AG04449 (cell line): ENCODE results near the gene C11orf21.

Source experiments
- CTCF ChIA-PET: fragments of 350-600 bp; formaldehyde crosslinking; extraction: SDS; loops from one replicate; lab custom pipeline; 2021; ENCODE audit warnings: antibody characterized with exemption; lab: Yijun Ruan, JAX
- POLR2A ChIA-PET: fragments of 400-600, 350-600 bp; formaldehyde crosslinking; extraction: SDS; loops from one replicate; lab custom pipeline; 2020; ENCODE audit warnings: antibody characterized with exemption, inconsistent platforms; lab: Yijun Ruan, JAX
- DNase-seq: peaks from one replicate; pipeline ENCODE4 v3.0.0-alpha.2; 2010; ENCODE audit warnings: low read depth, low spot score
- H3K4me3 ChIP-seq: 2 replicates; pipeline ENCODE4 v1.5.1; 2011; ENCODE audit warnings: low read depth, mild to moderate bottlenecking, control low read depth, low read length
- TF ChIP-seq, protein P1 (sequence below): IDR thresholded peaks from one replicate; pipeline ENCODE4 v1.5.1; 2011; ENCODE audit warnings: mild to moderate bottlenecking, moderate library complexity, low read length, control low read depth, inconsistent platforms; ENCODE audit not compliant: insufficient read depth; ENCODE audit errors: missing control alignments

C11orf21 gene

DNA sequence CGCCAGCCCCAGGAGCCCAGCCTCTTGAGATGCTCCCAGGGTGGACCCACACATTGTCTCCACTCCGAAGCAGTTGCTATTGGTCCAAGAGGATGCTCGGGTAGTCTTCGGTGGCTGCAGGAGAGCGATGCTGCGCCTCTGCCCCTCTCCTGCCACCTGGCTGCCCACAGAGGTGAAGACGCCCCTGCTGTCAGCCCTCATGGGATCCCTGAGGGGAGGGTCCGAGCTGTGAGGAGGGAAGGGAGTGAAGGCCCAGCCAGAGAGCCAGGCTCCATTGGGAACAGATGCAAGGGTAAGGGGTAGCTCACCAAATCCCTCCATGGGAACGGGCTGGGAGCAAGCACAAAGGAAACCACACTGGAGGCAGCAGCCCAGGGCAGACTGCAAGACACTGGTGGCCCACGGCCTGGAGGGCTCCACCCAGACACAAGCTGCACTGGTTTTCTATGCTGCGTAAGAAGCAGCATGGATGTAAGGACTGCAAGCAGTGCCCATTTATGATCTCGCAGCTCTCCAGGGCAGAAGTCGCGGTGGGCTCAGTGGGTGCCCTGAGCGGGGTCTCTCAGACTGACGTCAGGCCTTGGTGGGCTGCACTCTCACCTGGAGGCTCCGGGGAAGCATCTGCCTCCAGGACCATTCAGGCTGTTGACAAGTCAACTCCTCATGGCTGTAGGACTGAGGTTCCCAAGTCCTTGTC, 15.8 kb upstream of the C11orf21 start:
- POLR2A ChIA-PET, result no interaction called here
- TF ChIP-seq, protein P1, sequence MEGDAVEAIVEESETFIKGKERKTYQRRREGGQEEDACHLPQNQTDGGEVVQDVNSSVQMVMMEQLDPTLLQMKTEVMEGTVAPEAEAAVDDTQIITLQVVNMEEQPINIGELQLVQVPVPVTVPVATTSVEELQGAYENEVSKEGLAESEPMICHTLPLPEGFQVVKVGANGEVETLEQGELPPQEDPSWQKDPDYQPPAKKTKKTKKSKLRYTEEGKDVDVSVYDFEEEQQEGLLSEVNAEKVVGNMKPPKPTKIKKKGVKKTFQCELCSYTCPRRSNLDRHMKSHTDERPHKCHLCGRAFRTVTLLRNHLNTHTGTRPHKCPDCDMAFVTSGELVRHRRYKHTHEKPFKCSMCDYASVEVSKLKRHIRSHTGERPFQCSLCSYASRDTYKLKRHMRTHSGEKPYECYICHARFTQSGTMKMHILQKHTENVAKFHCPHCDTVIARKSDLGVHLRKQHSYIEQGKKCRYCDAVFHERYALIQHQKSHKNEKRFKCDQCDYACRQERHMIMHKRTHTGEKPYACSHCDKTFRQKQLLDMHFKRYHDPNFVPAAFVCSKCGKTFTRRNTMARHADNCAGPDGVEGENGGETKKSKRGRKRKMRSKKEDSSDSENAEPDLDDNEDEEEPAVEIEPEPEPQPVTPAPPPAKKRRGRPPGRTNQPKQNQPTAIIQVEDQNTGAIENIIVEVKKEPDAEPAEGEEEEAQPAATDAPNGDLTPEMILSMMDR, result no peak
- no peak overlapping the region for H3K4me3 ChIP-seq
- no peak for DNase-seq
- CTCF ChIA-PET, result interaction anchor here (1.1 to 2.4 kb wide), 3 partner anchors 12 to 570 kb away, joined by 3 to 12 read pairs (median 3); no protein-coding TSS in a partner anchor

DNA sequence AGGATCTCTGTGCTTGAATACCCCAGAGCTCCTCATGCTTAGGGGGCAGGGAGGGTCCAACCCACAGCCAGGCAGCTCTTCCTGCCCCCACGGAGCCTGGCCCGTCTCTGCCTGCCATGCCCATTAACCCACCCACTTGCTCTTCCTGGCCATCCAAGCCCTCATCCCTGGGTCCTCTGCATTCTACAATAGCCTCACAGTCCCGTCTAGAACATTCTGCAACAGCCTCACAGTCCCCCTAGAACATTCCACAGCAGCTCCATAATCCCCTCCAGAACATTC, 15.2 kb upstream of the C11orf21 start:
- TF ChIP-seq, protein P1, result no peak
- no peak overlapping the region for H3K4me3 ChIP-seq
- CTCF ChIA-PET, result interaction anchor here (1.0 to 2.4 kb wide), 3 partner anchors 11 to 571 kb away, joined by 3 to 12 read pairs (median 3); no protein-coding TSS in a partner anchor
- POLR2A ChIA-PET, result no interaction called here
- DNase-seq, result no peak

DNA sequence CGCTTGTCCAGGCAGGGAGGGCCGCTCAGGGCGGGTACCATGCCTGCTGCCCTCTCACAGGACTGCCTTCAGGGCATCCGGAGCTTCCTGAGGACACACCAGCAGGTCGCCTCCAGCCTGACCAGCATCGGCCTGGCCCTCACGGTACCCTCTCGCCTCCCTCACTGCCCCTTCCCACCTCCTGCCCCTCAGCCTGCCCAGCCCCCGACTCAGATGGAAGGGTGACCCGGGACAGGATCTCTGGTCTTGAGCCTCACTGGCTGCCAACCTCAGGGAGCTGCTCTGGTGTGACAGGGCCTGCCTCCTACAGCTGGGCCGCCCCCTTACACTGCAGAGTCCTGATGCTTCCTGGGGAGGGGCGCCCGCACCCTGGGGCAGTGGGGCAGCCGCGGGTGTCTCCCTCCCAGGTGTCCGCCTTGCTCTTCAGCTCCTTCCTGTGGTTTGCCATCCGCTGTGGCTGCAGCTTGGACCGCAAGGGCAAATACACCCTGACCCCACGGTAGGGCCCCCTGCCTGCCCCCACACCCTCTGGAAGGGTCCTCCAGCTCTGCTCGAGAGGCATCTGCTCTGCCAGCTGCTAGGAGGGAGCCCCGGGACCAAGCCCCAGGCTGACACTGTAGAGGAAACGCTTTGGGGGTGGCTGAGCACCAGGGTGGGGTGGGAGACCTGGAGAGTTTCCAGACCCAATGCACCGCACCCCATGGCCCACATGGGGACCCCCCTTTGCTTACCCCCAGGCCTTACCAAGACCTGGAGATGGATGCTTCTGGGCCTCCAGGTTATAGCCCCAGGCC, 14.6 kb upstream of the C11orf21 start:
- DNase-seq, result no peak
- ChIA-PET POLR2A (interaction anchor here (1.2 kb wide), 1 partner anchor 60 kb away, joined by 4 read pairs; the partner anchor contains the start of gene CD81), CTCF (interaction anchor here (1.0 to 2.4 kb wide), 3 partner anchors 11 to 571 kb away, joined by 3 to 12 read pairs (median 3); no protein-coding TSS in a partner anchor)
- no peak overlapping the region for H3K4me3 ChIP-seq
- TF ChIP-seq, protein P1, result no peak

DNA sequence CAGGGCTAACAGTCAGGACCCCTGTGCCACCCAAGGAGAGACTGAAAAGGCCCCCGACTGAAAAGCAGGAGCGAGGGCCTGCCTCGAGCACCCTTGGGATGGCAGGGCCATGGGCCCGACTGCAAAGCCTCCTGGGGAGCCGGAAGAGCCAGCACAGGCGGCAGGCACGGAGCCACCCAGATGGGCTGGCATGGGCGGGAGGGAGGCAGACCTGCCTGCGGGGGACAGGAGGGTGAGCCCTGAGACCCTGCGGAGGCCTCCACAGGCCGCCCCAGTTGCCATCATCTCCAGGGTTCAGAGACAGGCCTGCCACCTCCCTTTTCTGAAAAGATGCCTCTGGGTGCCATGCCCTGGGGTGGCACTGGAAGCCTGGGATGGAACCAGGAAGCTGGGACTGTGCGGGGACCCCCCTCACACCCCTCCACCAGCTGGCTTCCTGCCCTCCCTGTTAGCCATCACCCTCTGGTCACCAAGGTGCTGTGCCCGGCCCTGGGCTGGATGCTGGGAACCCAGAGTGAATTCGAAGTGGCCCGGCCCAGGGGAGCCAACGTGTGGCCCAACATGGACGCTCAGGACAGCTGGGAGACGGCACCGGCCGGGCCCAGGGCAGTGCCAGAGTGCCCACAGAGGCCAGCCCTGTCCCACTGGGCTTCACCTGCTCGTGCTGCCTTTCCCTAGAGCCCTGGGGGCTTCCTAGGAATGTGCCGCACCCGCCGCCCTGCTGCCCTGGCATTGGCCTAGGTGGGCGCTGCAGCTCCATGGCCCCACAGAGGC, 13.9 kb upstream of the C11orf21 start:
- DNase-seq, result no peak

DNA sequence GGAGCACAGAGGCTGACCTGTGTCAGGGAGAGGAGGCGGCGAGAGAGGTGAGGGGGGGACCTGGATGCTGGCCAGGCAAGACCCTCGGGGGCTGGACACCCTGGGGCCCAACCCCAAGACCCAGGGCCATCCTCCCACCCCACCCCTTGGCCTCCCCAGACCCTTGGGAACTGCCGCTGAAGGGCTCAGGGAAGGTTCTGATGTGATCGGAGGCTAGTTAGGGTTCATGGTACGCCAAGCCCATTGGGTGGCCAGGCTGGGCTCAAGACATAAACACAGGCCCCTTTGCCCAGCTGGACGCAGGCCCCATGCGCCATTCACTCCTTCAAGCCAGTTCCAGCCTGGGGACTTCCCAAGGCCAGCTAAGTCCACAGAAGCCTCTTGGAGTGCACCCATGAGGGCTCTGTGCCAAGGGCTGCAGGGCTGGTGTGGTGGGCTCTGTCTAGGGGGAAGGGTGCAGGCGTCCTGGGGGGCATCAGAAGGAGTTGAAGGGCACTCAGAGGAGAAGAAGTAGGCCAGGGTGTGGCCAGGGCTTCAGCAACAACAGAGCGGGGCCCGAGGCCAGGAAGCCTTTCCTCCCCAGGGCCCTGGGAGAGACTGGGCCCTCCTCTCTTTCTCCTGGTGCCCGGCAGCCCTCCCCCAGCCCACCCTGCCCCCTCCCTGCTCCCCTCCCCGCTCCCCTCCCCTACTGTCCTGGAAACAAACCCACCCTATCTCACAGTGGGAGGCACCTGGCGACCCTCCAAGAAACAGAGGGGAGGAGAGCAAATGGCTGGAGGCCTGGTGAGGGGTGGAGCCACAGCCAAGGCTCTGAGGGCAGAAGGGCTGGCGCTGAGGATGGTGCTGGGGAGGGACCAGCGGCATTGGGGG, 13.0 kb upstream of the C11orf21 start:
- POLR2A ChIA-PET, result interaction anchor here (1.6 kb wide), 1 partner anchor 63 kb away, joined by 3 read pairs; no protein-coding TSS in a partner anchor
- TF ChIP-seq, protein P1, result no peak
- CTCF ChIA-PET, result interaction anchor here (0.6 to 2.4 kb wide), 3 partner anchors 9 to 432 kb away, joined by 3 to 12 read pairs (median 3); no protein-coding TSS in a partner anchor
- DNase-seq, result no peak
- no peak overlapping the region for H3K4me3 ChIP-seq

More for the DNA sequence above, 13.9 kb upstream of the C11orf21 start:
- ChIA-PET POLR2A (interaction anchor here (1.2 to 1.6 kb wide), 2 partner anchors 61 to 62 kb away, joined by 3 to 4 read pairs; partner anchors contain the start of gene CD81), CTCF (interaction anchor here (1.0 to 2.4 kb wide), 2 partner anchors 10 to 104 kb away, joined by 3 to 12 read pairs; no protein-coding TSS in a partner anchor)
- no peak overlapping the region for H3K4me3 ChIP-seq
- TF ChIP-seq, protein P1, result no peak
